GM18858 (cell line): Measurements from ENCODE around the gene FTCD.
"Not testable (repeated sequence)": the region's sequence is repeated elsewhere in the genome, so short reads cannot be mapped to it uniquely, and the experiment has no call there.

Experiments
- ATAC-seq: cut with Tn5 transposase; IDR thresholded peaks from one replicate; pipeline ENCODE4 v1.9.1; 2021; ENCODE audit not compliant: unreplicated experiment

FTCD gene

DNA sequence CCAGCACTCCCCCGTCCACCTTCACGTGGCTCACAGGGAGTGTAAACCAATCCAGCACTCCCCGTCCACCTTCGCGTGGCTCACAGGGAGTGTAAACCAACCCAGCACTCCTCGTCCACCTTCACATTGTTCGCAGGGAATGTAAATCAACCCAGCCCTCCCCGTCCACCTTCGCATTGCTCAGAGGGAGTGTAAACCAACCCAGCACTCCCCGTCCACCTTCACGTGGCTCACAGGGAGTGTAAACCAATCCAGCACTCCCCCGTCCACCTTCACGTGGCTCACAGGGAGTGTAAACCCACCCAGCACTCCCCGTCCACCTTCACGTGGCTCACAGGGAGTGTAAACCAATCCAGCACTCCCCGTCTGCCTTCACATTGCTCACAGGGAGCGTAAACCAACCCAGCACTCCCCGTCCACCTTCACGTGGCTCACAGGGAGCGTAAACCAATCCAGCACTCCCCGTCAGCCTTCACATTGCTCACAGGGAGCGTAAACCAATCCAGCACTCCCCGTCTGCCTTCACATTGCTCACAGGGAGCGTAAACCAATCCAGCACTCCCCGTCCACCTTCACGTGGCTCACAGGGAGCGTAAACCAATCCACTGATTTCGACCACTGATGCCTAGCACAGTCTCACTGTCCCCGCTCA is 14.9 kb downstream of the FTCD start:
- ATAC-seq: not testable (repeated sequence)

DNA sequence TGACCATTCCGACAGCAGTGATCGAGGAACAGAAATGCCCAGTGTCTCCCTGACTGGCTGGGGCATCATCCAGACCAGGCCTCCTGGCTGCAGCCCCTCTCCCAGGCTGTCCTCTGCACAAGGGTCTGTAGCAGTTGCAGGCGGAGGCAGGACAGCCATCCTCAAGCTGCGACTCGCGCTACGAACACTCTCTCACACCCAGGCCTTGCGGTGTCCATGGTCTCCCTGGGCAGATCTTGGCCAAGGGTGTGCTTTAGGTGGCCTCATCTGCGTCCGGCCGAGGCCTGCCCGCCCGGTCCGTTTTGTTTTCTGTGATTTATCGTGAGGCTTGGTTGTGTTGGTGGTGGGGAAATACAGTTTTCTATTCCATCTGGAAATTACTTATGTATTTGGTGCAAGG is 15.7 kb downstream of the FTCD start:
- no peak for ATAC-seq

DNA sequence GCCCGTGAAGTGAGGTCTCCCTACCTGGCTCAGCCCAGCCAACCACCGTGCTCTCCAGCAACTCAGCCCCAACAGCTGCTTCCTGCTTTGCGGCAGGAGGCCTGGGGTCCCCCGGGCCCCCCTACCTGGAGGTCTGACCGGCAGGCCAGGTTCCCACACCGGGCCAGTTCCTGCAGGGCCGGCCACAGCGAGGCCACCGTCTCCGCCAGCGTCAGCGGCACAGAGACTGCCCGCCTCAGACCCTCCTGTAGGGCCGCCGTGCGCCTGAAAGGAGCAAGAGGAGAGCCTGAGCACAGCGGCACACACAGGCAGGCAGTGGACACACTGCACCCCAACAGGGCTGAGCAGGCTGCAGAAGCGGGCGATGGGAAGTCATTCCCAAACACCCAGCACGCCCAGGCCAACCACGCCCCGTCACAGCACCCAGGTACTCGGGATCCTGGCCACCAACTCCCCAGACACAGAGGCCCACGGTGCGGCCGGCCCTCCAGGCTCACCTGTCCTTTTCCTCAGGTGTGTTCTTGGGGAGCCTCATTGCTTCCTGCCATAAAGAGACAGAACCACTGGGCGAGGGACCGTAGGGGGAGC is 16.9 kb downstream of the FTCD start:
- no peak for ATAC-seq

DNA sequence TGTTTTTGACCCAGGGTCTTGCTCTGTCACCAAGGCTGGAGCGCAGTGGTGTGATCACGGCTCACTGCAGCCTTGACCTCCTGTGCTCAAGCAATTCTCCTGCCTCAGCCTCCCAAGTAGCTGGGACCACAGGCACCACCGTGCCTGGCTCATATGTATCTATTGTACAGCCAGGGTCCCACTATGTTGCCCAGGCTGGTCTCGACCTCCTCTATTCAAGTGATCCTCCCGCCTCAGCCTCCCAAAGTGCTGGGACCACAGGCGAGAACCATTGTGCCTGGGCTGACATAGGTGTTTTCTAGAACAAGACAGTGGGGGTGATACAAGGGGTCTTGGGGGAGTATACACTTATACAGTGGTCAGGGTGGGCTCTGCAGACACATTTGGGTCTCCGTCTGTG is 17.5 kb downstream of the FTCD start:
- no peak for ATAC-seq

DNA sequence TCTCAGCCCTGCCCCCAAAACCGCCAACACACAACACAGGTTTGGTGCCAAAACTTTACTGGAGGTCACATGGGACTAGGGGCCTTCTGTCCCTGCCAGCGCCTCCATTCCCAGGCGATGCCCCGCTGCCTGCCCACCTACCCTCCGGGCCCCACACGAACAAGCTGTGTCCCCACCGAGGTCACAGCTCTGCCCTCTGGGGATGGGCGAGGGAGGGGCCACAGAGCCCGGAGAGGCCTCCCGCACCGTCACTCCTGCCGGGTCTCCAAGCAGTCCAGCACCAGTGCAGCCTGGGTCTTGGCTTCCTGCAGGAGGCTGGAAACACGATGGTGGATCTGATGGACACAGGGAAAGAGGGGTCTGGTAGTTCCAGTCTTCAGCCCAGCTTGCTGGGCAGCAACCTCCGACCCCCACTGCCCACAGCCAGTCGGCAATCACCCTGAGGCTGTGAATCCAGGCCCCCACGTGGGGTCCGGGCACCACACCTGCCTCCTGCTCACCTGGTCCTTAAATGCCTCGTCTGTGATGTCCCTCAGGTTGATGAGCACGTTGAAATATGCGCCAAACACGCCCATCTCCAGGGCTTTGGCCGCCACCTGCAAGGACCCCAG is 18.5 kb downstream of the FTCD start:
- ATAC-seq: no peak

DNA sequence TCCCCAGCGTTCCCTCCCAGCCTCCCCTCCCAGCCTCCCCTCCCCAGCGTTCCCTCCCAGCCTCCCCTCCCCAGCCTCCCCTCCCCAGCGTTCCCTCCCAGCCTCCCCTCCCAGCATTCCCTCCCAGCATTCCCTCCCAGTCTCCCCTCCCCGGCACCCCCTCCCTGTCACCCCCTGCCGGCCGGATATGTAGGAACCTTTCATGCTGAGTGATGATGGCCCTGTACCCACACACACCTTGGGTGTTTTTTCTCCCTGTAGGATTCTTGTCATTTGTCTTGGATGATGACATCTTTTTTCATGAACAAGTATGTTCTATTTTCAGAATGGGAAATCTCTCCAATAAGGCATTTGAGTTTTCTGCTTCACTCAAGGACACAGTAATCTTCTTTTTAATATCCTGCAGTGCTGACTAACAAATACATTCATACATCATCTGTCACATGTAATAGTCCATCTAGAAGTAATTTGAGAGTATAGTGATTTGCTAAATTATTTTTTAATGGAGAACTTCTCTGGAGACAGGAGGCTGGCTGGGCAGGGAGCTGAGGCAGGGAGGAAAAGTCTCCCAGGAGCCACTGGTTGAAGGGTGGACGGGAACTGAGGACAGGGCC is 19.5 kb downstream of the FTCD start:
- no peak for ATAC-seq

DNA sequence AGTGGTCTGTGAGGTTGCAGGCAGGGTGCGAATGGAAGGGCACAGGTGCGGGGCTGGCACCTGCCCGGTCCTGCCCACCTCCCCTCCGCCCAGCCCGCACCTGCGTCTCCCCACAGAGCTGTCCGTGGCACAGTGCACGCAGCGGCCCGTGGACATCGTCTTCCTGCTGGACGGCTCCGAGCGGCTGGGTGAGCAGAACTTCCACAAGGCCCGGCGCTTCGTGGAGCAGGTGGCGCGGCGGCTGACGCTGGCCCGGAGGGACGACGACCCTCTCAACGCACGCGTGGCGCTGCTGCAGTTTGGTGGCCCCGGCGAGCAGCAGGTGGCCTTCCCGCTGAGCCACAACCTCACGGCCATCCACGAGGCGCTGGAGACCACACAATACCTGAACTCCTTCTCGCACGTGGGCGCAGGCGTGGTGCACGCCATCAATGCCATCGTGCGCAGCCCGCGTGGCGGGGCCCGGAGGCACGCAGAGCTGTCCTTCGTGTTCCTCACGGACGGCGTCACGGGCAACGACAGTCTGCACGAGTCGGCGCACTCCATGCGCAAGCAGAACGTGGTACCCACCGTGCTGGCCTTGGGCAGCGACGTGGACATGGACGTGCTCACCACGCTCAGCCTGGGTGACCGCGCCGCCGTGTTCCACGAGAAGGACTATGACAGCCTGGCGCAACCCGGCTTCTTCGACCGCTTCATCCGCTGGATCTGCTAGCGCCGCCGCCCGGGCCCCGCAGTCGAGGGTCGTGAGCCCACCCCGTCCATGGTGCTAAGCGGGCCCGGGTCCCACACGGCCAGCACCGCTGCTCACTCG is 23.3 kb downstream of the FTCD start:
- ATAC-seq: no peak

DNA sequence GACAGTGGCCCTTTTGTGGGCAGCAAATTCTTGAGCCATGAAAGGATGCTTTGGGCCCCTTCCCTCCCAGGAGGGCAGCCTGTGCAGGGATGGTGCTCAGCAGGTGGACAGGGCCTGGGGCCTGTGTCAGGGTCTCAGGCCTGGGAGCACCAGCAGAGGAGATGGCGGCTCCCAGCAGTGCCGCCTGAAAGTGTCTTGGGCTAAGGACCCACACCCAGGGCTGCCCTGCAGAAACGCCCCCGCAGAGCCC is 23.9 kb downstream of the FTCD start:
- ATAC-seq: no peak

DNA sequence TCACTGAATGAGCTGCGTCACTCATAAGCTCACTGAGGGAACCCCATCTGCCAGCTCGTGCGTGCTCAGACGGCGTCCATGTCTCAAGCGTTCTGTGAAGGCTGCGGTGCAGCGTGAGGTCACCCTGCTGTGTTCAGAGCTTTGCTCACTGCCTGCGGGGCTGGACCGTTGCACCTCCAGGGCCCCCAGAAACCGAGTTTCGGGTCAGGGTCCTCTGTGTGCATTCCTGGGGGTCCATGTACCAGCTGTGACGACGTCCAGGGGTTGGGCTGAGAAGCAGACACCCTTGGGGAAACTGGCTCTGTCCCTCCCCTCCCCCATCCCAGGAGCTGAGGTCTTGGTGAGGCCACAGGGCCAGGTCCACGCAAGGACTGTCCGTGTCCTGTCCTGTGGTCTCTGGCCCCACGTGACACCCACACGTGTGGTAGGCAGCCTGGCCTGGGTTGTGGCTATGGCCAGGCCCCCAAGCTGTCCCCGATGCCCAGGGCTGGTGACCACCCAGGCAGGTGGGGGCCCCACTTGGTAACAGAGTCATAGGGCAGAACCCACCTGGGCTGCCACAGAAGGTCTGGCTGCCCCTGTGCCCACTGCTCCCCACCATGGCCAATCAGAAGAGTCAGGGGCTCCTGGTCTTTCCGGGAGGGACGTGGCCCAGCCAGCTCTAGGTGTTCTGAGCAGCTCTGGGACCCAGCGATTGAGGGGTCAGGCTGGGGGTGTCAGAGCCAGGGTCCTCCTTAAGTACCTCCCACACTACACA is 24.4 kb downstream of the FTCD start:
- ATAC-seq: no peak

DNA sequence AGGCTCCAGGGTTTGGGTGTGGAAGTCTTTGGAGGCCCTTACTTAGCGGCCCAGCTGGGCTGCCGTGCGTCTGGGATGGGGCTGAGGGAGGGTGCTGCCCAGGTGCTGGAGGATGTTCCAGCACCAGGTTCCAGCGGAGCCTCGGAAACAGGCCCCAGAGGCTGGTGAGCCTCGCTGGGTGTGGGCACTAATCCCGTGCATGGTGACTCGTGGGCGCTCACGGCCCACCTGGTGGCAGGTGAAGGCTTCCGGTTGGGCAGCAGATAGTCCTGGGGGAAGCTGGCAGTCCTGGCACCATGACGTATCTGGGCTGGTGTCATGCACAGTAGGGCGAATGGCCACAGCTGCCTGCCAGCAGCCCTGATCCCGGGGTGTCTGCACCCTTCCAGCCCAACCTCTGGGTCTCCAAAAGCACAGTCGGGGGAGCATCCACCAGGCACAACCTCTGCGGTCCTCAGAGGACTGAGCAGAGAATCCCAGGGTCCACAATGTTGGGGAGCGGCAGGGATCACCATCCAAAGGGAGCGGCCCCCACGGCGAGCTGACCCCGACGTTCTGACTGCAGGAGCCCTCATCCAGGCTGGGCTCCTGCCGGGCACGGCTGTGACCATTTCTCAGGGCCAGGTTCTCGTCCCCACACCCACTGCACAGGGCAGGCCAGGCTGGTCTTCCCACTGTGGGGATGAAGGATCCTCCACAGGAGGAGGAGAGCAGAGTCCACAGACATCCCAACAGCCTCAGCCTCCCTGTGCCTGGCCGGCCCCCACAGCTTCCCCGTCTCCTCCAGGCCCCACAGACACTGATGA is 25.3 kb downstream of the FTCD start:
- no peak for ATAC-seq

DNA sequence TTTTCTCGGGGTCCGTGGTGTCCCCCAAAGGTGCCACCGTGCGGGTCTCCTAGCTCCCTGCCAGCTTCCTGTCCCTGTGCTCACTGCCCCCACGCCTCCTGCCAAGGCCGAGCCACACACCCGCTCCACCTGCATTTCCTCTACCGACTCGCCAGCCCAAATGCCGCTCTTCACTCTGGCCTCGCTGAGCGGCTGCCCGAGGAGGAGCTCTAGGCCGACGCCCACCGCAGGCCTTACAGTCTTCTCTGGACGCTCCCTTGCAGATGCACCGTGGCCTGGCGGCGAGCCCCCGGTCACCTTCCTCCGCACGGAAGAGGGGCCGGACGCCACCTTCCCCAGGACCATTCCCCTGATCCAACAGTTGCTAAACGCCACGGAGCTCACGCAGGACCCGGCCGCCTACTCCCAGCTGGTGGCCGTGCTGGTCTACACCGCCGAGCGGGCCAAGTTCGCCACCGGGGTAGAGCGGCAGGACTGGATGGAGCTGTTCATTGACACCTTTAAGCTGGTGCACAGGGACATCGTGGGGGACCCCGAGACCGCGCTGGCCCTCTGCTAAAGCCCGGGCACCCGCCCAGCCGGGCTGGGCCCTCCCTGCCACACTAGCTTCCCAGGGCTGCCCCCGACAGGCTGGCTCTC is 26.3 kb downstream of the FTCD start:
- ATAC-seq: no peak

DNA sequence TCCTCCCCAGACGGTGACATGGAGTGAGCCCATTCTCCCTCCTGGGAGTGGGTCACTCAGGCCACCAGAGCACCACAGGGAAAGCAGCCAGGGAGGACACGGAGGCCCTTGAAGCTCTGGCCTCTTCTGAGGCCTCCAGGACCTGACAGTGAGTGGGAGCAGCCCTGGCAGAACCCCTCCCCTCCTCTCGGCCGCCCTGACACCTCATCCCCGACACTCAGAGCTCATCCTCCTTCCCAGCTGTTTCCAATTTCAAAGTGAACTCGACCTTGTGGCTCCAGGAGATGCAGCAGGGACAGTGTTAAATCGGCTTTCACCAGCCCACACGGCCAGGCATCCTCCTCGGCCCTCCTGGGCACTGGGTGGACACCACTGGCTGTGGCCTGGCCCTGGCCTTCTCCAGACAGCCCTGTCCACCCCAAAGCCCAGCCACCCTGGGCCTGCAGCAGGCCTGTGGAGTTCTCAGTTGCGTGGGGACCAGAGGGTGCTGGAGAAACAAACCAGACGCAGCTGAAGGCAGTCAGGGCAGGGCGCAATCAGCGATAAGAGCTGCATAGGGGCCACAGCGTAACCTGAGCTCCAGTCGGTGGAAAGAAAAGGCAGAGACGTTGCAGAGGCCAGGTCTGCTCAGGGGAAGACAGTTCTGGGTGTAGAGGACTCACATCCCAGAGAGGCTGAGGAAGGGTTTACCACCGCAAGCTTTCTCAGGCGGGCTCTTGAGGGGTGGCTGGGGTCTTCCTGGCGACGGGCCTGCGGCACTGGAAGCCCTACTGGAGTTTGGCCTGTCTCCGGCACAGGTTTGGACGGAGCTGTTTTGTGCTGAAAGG is 27.1 kb downstream of the FTCD start:
- no peak for ATAC-seq

DNA sequence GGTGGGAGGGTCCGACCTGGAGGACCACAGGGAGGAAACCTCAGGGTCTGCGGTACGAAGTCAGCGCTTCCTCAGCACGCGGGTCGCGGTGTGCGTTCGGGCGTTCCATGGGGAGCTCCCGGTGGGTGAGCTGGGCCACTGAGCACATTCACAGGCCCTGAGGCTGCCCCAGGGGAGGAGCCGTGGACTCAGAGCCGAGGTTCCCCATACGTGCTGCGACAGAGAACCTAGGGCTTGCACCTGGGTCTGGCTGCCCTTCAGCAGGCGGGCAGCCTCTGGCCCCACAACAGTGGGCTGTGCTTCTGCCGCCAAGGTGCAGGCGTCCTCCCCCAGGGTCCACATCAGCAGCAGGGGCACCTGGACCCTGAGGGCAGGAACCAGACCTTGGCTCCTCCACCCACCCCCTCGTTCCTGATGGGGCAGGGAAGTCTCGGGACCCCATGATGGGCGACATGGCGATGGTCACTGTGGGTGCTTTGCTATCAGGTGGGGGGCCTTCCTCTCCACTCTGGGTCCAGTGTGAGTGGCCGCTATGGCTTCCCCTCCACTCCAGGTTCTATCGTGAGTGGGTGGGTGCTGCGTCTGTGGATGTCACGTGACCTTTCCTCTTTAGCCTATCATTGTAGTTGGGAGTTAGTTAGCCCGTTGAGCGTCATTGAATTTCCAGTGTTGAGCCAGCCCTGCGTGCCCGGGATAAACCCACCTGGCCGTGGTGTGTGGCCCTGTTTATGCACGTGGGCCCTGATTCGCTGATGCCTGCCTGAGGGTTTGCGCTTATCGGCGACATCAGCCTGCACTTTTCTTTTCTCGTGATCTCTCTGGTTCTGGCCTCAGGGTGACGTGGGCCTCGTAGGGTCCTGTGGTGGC is 27.9 kb downstream of the FTCD start:
- no peak for ATAC-seq

DNA sequence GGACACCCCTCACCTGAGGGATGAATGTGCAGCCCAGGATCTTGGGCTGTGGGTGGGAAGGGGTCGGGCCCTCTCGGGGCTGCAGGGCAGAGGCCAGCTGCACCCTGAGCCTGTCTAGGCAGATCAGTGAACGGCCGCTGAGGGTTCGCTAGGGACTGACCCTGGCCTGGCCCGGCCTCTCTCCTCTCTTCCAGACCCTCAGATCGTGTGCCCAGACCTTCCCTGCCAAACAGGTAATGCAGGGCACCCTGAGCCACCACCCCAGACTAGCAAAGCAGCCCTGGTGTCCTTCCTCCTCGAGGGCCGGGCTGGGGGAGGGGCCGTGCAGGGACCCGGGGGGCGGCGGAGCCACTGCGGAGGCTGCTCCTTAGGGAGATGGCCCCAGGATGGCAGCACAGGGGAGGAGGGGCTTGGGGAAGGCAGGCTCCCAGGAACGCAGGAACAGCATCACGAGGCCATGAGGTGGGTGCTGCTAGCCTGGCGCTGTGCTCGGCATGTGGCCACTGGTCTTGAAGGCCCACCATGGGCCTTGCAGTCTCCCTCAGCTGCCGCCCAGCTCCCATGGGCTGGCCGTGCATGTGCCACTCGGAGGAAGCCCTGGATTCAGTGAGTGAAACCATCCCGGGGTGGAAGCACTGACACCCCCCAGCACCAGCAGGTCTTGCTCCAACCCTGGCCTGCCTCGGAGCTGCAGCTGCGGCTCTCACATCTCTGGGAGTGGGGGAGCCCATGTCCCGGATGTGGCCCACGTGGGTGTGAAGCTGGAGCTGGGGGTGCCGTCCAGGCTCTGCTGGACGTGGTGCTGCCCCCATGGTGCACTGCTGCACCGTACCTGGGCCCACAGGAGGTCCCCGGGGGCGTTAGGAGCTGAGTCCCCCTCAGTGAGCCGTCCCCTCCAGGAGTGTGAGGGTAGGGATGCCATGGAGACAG is 28.8 kb downstream of the FTCD start:
- ATAC-seq: no peak

DNA sequence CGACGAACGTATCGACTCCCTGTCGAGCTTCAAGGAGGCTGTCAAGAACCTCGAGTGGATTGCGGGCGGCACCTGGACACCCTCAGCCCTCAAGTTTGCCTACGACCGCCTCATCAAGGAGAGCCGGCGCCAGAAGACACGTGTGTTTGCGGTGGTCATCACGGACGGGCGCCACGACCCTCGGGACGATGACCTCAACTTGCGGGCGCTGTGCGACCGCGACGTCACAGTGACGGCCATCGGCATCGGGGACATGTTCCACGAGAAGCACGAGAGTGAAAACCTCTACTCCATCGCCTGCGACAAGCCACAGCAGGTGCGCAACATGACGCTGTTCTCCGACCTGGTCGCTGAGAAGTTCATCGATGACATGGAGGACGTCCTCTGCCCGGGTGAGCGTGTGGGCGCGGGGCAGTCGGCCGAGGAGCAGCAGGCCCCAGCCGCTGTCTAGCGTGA is 29.5 kb downstream of the FTCD start:
- ATAC-seq: no peak

DNA sequence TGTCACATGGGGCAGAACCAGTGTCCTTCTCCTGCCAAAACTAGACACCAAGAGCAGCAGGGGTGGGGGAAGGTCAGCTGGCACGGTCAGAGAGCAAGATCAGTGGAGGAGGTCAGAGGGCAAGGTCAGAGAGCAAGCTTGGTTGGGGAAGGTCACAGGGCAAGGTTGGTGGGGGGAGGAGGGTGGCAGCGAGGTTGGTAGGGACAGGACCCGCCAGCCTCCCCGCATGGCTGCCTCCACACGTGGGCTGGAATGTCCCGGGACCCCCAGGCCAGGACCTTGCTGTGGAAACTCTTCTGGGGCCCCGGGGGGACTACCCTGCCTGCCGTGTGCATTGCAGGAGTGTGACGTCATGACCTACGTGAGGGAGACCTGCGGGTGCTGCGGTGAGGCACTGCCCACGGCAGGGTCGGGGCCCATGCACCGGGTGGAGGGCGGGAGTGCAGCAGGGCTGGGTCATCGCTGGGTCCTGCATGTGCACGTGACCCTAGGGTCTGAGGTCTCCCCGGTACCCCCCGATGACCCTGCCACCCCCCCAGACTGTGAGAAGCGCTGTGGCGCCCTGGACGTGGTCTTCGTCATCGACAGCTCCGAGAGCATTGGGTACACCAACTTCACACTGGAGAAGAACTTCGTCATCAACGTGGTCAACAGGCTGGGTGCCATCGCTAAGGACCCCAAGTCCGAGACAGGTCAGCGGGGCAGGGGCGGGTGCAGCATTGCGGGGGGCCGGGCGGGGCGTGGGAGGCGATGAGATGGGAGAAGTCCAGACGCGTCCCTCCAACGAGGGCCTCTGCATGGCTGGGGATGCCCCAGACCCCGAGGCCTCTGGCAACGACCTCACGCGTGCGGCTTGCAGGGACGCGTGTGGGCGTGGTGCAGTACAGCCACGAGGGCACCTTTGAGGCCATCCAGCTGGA is 30.2 kb downstream of the FTCD start:
- no peak for ATAC-seq
